Loucy (cell line): ENCODE data around the gene HCFC1.

ENCODE experiments used
- H2AFZ ChIP-seq: fragments of 200-600 bp; sonication (generic); 2 replicates; pipeline ENCODE4 v1.6.0; 2016; ENCODE audit warnings: antibody characterized with exemption, mild to moderate bottlenecking, low read length, moderate library complexity
- H3F3A ChIP-seq: fragments of 200-600 bp; 2 replicates; pipeline ENCODE4 v1.6.0; 2016; ENCODE audit warnings: antibody characterized with exemption, low read depth, mild to moderate bottlenecking
- H3K27me3 ChIP-seq: fragments of 200-600 bp; sonication (generic); 2 replicates; pipeline ENCODE4 v1.6.1; 2014; ENCODE audit warnings: low read length, mild to moderate bottlenecking; ENCODE audit not compliant: insufficient read depth, poor library complexity, severe bottlenecking
- H3K36me3 ChIP-seq: fragments of 200-600 bp; sonication (generic); 2 replicates; pipeline ENCODE4 v1.6.1; 2016; ENCODE audit warnings: low read length; ENCODE audit not compliant: insufficient read depth
- H3K4me1 ChIP-seq: fragments of 200-600 bp; sonication (generic); 2 replicates; pipeline ENCODE4 v1.5.1; 2014; ENCODE audit warnings: low read length, mild to moderate bottlenecking; ENCODE audit not compliant: insufficient read depth, poor library complexity, severe bottlenecking
- H3K4me2 ChIP-seq: fragments of 200-600 bp; sonication (generic); 2 replicates; pipeline ENCODE4 v1.6.0; 2014; ENCODE audit warnings: antibody characterized with exemption, low read length, low read depth, mild to moderate bottlenecking; ENCODE audit not compliant: poor library complexity, severe bottlenecking
- H3K4me3 ChIP-seq: fragments of 200-600 bp; sonication (generic); 2 replicates; pipeline ENCODE4 v1.5.1; 2014; ENCODE audit warnings: low read length, mild to moderate bottlenecking, mixed read lengths; ENCODE audit not compliant: poor library complexity, severe bottlenecking
- H3K79me2 ChIP-seq: fragments of 200-600 bp; sonication (generic); 2 replicates; pipeline ENCODE4 v1.6.1; 2014; ENCODE audit warnings: low read length; ENCODE audit not compliant: insufficient read depth
- H3K9ac ChIP-seq: fragments of 200-600 bp; sonication (generic); 2 replicates; pipeline ENCODE4 v1.6.0; 2014; ENCODE audit warnings: mild to moderate bottlenecking, low read depth, low read length, moderate library complexity; ENCODE audit not compliant: poor library complexity, severe bottlenecking
- H3K9me2 ChIP-seq: fragments of 200-600 bp; sonication (generic); replicated peaks from 2 replicates; pipeline ENCODE4 v1.6.1; 2016; ENCODE audit warnings: low read depth, low read length, mixed read lengths
- H3K9me3 ChIP-seq: fragments of 200-600 bp; sonication (generic); 2 replicates; pipeline ENCODE4 v1.6.1; 2014; ENCODE audit warnings: mild to moderate bottlenecking, antibody characterized with exemption, low read length, low read depth; ENCODE audit not compliant: insufficient read depth
- H4K20me1 ChIP-seq: fragments of 200-600 bp; sonication (generic); 2 replicates; pipeline ENCODE4 v1.6.0; 2014; ENCODE audit warnings: antibody characterized with exemption, low read length, mild to moderate bottlenecking; ENCODE audit not compliant: insufficient read depth, poor library complexity, severe bottlenecking
- EZH2phosphoT487 ChIP-seq: fragments of 200-600 bp; IDR thresholded peaks from 2 replicates; pipeline ENCODE4 v1.6.1; 2018; ENCODE audit warnings: antibody characterized with exemption, mild to moderate bottlenecking, moderate library complexity, borderline replicate concordance
- TF ChIP-seq, protein P1 (sequence below): fragments of 200-600 bp; sonication (generic); conservative IDR thresholded peaks from 2 replicates; pipeline ENCODE4 v1.5.1; 2014; ENCODE audit warnings: mild to moderate bottlenecking, antibody characterized with exemption, low read length

HCFC1 gene

GRCh38 chrX:153902385-153902784 is 69.2 kb downstream of the HCFC1 start:
- no peak for TF ChIP-seq EZH2phosphoT487
- TF ChIP-seq, protein P1, sequence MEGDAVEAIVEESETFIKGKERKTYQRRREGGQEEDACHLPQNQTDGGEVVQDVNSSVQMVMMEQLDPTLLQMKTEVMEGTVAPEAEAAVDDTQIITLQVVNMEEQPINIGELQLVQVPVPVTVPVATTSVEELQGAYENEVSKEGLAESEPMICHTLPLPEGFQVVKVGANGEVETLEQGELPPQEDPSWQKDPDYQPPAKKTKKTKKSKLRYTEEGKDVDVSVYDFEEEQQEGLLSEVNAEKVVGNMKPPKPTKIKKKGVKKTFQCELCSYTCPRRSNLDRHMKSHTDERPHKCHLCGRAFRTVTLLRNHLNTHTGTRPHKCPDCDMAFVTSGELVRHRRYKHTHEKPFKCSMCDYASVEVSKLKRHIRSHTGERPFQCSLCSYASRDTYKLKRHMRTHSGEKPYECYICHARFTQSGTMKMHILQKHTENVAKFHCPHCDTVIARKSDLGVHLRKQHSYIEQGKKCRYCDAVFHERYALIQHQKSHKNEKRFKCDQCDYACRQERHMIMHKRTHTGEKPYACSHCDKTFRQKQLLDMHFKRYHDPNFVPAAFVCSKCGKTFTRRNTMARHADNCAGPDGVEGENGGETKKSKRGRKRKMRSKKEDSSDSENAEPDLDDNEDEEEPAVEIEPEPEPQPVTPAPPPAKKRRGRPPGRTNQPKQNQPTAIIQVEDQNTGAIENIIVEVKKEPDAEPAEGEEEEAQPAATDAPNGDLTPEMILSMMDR, result no peak
- Histone ChIP-seq H3K9me2 (no peaks in the 10 kb centered on the region), H3F3A (peaks cover 3% of the 10 kb centered on the region; the same call in 1 of the 2 replicates), H3K9me3 (no peaks in the 10 kb centered on the region), H3K4me2 (peak overlapping the region; percentile 69), H3K4me3 (no peak overlapping the region), H3K4me1 (peaks cover 26% of the 10 kb centered on the region), H4K20me1 (no peaks in the 10 kb centered on the region), H3K9ac (peak overlapping the region; percentile 64), H3K36me3 (no peaks in the 10 kb centered on the region), H3K79me2 (no peaks in the 10 kb centered on the region), H2AFZ (no peak overlapping the region), H3K27me3 (no peaks in the 10 kb centered on the region)

- Histone ChIP-seq H3K36me3 (no peaks in the 10 kb centered on the region), H3F3A (peaks cover 3% of the 10 kb centered on the region; the same call in 1 of the 2 replicates), H3K79me2 (no peaks in the 10 kb centered on the region), H3K9me3 (no peaks in the 10 kb centered on the region), H4K20me1 (no peaks in the 10 kb centered on the region), H3K27me3 (no peaks in the 10 kb centered on the region), H3K4me3 (no peak overlapping the region), H3K4me1 (peaks cover 26% of the 10 kb centered on the region), H3K9ac (peak overlapping the region; percentile 64), H3K4me2 (peak overlapping the region; percentile 69), H2AFZ (no peak overlapping the region), H3K9me2 (no peaks in the 10 kb centered on the region)
- no peak for TF ChIP-seq EZH2phosphoT487
- TF ChIP-seq, protein P1, result no peak
Observed at GRCh38 chrX:153901753-153902140, 69.9 kb downstream of the HCFC1 start.

DNA sequence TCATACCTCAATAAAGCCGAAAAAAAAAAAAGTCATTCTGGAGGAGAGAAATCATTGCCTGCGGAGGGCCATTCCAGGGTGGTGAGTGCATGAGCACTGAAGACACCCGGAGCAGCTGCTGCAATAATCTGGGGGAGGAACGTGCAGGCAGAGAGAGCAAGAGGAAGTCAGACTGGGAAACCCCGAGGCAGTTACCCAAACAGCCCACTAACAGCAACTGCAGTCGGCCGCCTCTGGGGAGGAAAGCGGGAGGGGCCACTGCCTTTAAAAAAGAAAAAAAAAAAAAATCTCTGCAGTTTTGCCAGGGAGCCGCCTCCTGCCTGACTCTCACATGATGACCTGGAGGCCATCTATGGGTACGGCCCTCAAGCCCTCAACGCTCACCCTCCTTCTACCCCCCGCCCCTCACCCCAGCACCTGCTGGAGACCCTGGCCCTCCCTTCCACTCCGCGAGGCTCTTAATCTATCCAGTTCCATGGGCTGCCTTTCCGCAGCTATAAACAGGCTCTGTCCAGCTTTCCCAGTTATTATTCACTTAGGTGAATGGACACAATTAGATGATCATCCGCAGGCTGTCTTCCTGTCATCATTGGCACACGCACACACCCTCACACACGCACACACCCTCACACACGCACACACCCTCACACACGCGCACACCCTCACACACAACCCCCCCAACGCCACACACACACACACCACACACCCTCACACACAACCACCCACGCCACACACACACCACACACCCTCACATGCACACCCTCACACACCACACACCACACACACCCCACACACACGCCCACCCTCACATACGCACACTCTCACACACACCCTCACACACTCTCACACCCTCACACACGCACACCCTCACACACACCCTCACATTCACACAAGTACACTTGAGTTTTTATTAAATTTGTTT is 70.5 kb downstream of the HCFC1 start:
- peaks cover 26% of the 10 kb centered on the region for H3K4me1 ChIP-seq
- peak overlapping the region; percentile 55 for H3K4me3 ChIP-seq
- no peaks in the 10 kb centered on the region for H3K79me2 ChIP-seq
- H3K4me2 ChIP-seq, result peak overlapping the region; percentile 69
- no peak overlapping the region for H2AFZ ChIP-seq
- H3F3A ChIP-seq, result peaks cover 3% of the 10 kb centered on the region; the same call in 1 of the 2 replicates
- no peaks in the 10 kb centered on the region for H3K9me3 ChIP-seq
- no peak for TF ChIP-seq EZH2phosphoT487
- TF ChIP-seq, protein P1, result no peak
- no peaks in the 10 kb centered on the region for H3K27me3 ChIP-seq
- H4K20me1 ChIP-seq, result no peaks in the 10 kb centered on the region
- H3K9me2 ChIP-seq, result no peaks in the 10 kb centered on the region
- H3K36me3 ChIP-seq, result no peaks in the 10 kb centered on the region
- peak overlapping the region; percentile 65 for H3K9ac ChIP-seq
